ENCODE data around the gene AEBP1.

The AEBP1 gene

DNA sequence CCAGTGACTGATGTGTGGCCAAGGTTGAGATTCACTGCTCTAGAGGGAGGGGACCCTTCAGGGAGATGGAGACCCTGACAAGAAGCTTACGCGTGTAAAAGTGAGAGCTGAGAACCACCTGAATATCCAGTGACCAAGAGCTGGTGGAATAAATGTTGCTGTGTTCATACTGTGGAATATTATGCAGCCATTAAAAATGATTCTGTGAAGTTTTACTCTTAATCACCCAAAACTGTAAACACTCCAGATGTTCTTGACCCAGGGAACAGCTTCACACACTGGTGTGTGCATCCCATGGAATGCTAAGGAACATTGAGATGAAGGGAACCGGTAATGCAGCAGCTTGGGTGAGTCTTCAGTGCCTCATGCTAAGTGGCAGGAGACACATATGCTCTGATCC is 17.5 kb upstream of the AEBP1 start:
- DNase-seq, result no peak

DNA sequence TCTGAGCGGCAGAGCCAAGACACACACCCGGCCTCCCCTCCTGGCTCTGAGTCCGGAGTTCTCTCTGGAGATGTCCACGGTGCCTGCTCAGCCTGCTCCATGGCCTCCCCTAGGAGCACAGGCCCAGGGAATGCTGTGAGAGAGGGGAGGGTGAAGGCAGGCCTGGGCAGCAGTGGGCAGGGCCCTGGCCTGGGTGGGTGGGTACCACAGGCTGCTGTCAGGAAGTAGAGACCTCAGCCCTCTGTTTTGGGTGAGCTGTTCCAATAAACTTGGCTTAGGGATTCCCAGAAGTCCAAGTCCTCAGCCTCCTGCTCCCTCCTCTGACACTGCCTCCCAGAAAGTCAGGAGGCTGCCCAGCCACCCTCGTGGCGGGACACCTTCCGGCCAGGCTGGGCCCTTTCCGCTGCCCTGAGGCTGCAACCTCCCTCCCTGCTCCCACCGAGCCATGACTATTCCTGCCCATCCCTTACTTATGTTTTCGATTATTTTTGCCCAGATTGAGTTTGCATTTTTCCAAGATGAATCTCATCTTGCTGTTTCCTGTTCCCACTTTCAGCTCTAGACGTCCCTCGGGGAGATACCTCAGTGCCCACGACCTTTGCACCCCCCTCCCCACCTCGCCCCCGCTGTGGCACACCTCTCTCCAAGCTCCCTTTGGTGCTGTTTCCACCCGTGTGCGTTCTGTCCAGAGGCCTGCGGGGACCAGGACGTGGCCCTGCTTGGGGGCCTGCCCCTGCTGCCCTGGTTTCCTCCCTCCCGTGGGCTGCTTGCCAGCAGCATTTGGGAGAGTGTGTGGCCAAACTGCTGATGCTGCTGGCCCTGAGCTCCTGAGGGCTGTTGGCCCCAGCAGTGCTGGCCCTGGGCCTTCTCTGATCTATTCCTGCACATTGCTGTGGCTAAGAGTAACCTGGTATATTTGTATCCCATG is 16.0 kb upstream of the AEBP1 start:
- DNase-seq, result no peak

DNA sequence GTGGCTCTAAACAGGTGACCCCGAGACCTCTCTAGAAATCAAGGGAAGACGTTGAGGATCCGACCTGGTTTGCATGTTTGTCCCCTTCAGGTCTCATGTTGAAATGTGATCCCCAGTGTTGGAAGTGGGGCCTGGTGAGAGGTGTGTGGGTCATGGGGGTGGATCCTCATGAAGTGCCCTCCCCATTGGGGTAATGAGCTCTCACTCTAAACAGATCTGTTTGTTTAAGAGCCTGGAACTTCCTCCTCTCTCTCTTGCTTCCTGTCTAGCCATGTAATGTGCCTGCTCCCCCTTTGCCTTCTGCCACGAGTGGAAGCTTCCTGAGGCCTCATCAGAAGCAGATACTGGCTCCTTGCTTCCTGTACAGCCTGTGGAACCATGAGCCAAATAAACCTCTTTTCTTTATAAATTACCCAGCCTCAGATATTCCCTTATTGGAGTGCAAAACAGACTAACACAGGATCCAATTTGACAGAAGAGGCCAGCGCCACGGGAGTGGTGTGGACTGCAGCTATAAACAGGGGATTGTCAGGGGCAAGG is 11.0 kb upstream of the AEBP1 start:
- no peak for DNase-seq

DNA sequence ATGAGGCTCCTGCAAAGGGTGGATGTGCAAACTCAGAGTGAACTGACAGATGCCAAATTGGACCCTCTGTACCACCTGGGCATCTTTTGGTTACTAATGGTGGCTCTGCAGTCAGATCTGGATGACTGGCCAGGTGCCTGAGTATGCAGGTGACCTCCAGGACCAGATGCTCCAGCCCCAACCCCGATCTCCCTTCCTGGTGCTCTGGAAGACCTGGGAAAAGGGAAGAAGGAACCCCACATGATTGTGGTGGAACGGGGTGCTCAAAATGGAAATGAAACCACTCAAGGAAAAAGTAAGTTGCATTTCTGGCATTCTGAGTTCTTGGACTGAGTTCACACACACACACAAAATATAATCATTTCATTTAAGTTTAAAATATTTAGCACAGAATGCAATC is 9.8 kb upstream of the AEBP1 start:
- no peak for DNase-seq

DNA sequence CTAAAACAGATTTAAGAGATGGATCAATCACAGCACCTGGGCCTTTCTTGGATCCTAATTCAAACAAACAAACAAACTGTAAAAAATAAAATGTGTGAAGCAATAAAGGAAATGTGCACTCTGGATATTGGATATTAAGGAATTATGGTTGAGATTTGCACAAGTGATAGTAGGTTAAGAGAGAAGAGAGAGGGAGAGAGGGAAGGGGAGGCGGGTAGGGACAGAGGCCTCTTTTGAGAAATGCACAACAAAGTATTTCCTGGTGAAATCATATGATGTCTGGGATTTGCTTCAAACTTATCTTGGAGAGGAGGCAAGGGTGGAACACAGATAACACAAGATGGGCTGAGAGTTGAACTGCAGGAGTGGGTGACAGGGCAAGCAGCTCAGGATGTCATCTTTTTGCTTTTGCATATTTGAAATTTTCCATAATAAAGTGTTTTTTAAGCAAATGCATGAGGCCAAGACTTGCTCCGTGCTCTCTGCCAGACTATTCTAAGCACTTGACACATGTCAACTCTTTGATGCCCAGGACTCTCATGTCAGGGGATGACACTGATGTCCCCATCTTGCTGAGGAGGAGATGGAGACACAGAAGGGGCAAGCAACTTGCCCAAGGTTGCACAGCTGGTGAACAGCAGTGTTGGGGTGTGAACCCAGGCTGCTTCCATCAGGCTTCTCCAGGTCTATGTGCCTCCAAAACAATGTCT is 9.1 kb upstream of the AEBP1 start:
- DNase-seq, result no peak

DNA sequence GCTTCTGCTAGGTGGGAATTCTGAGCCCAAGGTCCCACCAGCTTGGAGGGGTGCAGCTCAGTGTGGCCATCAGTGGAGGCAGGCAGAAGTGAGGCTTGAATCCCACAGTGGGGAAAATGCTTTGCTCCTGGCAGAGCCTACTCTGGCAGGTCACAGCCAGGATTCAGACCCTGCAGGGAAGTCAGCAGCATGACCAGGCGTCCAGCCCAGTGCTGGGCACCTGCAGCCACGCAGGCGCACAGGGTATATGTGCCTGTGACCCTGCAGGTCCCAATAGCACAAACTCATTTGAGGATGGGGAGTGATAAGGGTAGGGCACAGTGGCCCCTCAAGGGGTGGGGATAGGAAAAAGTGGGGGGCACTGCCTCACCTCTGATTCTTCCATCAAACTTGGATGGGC is 8.4 kb upstream of the AEBP1 start:
- DNase-seq, result no peak

DNA sequence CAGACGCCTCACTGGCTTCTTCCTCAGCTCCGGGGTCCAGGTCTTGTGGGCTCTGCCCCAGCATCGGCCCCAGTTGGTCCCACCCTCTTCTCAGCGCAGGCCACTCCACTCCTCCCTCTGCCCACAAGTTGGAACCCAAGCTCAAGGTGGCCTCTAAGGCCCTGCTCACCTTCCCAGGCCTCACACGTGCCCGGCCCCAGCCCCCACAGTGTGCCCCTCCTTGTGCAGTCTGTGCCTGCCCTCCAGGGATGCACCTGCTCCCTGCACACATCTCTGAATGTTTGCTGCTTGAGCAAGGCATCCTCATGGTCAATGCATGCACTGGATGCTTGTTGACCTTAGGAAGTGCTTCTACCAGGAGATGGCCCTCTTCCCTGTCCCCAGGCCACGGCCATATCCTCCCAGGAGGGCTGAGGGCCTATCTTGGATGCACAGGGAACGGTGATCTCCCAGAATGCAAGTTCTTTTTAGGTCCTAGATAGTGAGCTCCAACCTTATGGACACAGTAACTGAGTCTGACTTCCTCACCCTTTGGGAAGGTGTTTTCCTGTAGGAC is 7.7 kb upstream of the AEBP1 start:
- no peak for DNase-seq

DNA sequence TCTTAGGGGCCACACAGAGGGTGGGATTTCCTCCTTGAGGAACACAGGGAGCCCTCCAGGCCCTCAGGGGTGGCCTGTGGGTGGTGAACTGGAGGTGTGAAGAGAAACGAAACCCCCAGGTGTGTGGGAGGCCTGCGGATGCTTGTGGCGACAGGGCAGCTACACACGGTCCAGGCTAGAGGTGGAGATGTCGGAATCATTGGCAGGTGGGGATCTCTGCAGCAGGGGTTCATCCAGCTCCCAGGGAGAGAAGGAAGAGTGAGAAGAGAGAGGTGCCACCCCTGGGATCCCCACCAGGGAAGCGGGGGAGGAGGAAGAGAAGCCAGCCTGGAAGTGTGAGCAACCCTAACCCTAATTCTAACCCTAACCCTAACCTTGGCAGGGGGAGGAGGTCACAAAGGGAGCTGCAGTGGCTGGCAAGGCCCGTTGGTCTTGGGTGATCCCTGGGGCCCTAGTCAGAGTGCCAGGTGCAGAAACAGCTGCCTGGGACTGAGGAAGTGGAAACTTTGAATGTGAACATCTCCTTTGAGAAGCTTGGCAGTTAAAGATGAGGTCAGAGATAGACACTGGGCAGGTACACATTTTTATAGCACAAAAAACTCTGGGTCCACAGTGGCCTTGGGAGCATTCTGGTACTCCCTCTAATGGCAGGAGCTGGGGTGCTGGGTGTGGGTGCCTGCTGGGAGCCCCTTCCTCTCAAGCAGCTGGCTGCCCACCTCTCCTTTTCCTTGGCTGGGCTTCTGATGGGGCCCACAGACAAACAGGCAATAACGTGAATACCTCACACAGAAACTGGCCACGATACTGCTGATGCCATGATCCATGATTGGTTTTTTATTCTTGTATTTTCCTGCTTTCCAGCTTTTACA is 6.8 kb upstream of the AEBP1 start:
- DNase-seq, result no peak

DNA sequence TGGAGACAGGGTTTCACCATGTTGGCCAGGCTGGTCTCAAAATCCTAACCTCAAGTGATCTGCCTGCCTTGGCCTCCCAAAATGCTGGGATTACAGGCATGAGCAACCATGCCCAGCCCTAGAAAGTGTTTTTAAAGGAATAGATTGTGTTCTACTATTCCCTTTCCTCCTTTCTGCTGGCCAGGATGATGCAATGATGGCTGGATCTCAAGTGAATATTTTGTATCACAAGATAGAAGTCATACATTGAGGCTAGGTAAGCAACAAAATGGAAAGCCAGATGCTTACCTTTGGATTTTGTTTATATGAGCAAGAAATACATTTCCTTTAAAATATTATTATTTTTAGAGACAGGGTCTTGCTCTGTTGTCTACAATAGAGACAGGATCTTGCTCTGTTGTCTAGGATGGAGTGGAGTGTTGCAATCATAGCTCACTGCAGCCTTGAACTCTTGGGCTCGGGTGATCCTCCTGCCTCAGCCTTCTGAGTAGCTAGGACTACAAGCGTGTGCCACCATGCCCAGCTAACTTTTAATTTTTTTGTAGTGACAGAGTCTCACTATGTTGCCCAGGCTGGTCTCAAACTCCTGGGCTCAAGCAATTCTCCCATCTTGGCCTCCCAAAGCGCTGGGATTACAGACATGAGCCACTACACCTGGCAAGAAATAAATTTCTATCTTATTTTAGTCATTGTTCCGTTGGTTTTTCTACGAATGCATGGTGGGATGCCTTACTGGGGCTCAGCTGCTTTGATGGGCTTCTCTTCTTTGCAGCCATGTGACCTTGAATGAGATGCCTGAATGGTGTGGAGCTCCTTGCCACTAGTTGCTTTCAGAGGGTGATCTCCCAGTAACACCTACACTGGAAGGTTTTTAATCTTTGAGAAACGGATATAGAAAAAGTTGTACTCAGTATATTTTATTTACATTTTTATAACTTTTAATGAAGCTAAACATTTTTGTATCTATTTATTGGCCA is 5.8 kb upstream of the AEBP1 start:
- DNase-seq, result no peak

DNA sequence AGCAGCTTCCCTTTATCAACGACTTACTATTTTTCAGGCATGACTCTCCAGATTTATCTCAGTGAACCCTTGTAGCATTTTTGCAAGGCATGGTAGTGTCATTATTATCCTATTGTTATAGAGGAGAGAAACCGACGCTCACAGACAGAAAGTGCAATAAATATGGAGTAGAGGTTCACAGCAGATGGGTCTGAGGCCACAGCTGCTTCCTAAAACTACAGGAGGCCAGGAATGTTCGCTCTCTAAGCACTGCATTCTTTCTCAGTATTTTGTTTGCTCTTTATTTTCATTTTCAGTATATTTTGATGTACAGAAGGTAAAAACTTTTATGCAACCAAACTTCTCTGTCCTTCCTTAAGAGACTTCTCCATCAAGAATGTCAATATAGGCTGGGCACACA is 4.5 kb upstream of the AEBP1 start:
- DNase-seq, result no peak

DNA sequence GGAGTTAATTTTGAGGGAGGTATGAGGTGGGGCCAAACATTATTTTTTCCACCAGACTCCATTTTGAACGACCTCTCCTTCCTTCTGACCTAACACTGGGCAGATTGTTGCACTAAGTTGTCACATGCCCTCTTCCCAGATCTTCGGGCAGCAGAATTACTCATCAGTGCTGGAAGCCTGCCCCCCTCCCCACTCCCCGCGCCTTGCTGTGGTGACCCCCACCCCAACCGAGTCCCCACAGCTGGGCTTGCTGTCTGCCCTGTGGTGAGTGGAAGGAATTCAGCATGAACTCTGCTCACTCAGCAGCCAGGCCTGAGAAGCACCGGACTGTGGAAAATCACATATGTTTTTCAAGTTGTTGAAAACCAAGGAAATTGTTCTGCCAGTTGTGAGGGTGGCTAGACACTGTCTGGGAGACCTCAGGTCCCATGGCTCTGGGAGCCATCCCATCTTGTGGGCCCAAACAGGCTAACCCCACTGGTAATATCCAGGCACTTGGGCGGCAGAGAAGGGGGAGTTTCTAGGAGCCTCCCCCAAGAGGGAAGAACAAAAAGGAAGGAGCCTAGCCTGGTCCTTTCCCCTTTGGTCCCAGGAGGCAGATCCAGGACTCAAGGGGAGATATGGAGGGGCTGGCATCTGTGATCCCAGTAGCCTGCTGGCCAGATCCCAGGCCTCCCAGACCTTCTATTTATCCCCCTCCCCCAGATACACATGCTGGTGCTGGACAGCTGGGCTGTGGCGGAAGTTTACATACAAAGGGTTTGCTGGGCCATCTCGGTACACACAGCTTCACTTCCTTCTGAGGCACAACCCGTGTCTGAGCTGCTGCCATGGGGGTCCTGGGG is 3.5 kb upstream of the AEBP1 start:
- no peak for DNase-seq

DNA sequence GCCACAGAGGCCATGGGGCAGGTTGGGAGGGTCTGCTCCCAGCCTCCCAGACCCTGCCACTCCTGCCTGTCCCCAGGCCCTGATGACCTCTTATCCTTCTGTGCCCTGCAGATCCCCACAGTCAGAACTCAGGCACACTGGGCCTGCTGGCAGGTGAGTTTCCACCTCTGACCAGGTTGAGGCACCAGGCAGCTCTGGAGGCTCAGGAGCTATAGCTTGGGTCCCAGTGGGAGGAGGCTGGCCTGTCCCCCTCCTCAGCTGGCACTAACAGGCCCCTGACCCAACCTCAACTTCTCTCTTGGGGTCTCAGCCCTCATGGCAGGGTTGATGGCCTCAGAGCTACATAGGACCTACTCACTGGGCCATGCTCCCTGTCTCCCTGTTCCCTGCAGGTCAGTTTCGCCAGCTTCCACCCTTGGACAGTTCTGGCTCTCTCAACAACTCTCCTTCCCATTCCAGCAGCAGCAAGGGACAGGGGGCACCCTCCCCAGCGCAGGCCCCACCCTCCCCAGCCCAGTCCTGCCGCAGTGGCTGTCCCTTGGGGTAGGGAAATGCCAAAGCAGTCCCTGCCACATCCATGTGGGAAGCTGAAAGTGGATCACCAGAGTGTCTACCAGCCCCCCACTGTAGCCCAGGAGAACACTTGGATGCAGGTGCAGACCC is 2.7 kb upstream of the AEBP1 start:
- DNase-seq, result no peak

DNA sequence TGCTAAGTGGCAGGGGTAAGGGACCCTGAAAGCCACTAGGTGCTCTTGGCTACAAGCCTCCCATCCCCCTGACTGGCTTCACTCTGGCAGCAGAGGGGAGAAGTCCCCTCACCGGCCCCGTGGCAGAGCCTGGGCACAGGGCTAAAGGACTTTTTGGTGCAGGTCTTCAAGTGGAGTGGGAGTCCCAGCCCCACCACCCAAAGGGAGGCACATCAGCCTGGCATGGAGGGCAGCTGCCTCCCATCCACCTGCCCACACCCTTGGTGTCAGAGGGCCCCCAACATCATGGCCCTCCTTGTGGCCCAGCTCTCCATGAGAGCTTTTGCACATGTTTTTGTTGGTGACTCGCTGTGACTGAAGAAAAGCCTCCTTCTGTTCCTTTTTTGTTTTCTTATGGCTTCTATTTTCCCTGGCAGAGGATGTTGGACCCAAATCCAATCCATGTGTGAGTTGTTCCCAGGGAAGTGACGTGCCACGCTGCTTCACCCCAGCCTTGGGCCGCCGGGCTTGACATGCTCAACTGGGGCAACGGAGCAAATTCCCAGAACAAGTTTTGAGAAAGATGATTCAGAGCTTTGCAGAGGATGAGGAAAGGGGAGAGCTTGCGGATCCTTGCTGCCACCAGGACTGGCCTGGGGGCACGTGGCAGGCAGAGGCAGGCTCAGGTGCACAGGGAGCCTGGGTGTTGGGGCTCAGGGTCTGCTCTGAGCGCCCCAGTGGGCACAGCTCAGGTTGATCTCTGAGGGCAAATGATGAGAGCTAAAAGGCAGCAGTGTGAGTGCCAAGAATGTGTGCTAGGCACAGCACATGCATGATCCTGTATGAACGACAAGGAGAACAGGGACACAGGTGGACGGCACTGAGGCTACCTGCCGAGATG is 1.9 kb upstream of the AEBP1 start:
- DNase-seq, result no peak

DNA sequence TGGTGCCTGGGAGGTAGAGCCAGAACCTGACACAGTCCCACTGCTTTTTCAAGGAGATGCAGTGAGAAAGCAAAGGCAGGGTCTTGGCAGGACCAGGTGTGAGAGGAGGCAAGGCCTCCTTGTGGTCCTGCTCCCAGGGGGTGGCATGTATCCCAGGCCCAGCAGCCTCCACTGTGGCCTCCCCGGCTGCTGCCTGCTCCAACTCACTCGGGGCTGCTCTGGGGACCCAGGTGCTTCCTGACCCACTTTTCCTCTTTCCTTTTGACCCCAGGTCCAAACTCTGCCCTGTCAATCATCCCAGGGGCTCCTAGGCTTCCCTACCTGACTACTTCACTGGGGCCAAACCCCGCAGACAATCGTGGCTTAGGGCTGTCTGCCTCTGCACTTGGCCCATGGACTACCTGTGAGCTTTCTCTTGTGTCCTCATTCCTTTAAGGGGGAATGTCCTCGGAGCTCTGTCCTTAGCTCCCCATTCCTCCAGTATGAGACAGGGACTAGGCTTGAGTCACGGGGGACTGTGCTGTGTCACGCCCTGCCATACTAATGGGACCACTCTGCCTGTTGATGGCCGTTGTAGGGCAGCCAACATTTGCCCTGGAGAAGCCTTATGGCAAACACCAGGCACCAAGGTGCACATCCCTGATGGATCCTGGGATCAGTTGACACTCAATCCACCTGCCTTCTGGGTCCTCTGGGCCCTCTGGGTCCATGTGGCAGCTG is 1.1 kb upstream of the AEBP1 start:
- no peak for DNase-seq

DNA sequence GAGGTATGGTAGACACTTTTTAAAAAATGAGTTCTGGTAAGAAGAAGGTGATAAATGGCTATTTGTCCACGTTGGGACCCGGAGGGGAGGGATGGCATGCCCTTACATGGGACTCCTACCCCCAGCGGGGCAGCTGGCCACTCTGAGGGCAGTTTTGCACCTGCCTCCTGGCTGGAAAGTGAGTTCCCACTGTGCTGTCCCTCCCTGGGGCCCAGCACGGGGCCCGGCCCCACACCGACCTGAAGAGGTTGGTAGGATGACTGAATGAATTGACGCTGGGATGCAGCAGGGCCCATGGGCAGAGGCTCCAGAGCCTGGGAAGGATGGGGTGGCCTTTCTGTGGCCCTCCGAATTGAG is 601 bp upstream of the AEBP1 start:
- DNase-seq, result no peak

DNA sequence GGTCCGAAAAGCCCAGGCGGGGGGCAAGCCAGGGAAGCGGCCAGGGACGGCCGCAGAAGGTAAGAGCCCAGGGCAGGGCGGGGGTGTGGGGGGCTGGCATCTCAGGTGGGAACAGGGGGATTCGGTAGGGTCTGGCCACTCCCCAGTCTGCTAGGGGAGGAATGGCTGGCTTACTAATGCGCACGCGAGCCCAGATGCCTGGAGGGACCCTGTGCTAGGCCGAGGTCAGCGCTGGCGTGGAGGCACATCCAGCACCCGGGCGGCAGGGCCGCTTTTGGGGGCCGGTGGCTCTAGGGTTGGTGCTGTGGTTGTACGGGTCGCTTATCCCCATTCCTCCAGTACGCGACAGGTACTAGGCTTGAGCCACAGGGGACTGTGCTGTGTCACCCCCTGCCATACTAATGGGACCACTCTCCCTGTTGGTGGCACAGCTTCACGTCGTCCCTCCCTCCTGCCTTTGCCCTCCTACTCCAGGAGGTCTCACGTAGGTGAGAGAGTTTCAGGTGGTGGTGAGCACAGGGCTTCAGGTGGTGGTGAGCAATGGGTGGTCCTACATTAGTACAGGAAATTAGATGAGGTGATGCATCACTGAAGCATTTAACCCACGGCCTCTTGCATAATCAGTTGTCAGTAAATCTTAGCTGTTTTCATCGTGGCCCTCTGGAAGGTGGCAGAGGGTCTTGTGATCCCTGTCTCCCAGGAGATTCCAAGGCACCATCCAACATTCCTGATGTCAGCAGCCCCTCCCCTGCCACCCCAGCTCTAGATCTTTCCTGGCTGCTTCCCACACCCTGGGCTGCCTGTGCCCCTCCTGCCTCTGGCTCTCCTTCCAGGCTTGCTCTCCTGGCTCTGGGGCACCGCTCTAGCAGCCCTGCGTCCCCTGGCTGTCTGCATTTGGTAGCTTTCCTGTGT is 971 bp downstream of the AEBP1 start:
- no peak for DNase-seq

DNA sequence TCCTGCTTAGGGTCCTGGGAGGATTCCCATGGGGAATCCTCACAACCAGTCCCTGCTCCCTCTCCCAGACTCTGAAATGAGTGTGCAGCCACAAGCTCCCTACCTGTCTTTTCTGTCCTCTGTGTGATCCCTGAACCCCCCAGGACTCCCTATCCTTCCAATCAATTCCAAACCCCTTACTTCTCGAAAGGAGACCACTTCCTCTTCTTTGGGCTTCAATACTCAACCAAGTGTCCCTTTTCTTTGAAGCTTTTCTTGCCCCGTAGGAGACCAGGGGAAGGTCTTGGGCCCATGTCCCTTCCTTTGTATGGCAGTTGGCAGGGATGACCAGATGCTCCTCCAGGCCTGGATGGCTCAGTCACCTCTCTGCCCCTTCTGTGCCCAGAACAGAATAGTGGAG is 1.7 kb downstream of the AEBP1 start:
- DNase-seq, result no peak
